NCI-H774 (cell line): ENCODE measurements around the gene LRRC17.
"Not testable (repeated sequence)": the region's sequence is repeated elsewhere in the genome, so short reads cannot be mapped to it uniquely, and the experiment has no call there.

Experiments
- DNase-seq: peaks from one replicate; lab custom pipeline; 2025; lab: John Stamatoyannopoulos, UW

Gene LRRC17

GRCh38 chr7:102897856-102898531 lies 14.8 kb upstream of the LRRC17 start:
- no peak for DNase-seq

- DNase-seq: no peak
Observed at GRCh38 chr7:102898532-102898859, 14.3 kb upstream of the LRRC17 start.

GRCh38 chr7:102902052-102902451 lies 10.7 kb upstream of the LRRC17 start:
- DNase-seq: not testable (repeated sequence)

- not testable (repeated sequence) for DNase-seq
Observed at GRCh38 chr7:102903576-102903975, 9.2 kb upstream of the LRRC17 start.

- no peak for DNase-seq
Observed at GRCh38 chr7:102908676-102909075, 4.1 kb upstream of the LRRC17 start.

GRCh38 chr7:102913826-102914225 lies 1.0 kb downstream of the LRRC17 start:
- DNase-seq: no peak

- no peak for DNase-seq
Observed at GRCh38 chr7:102914585-102914984, 1.8 kb downstream of the LRRC17 start.

GRCh38 chr7:102916426-102916825 lies 3.6 kb downstream of the LRRC17 start:
- no peak for DNase-seq

- no peak for DNase-seq
Observed at GRCh38 chr7:102916881-102917280, 4.1 kb downstream of the LRRC17 start.

GRCh38 chr7:102917436-102918353 lies 4.9 kb downstream of the LRRC17 start:
- no peak for DNase-seq

GRCh38 chr7:102918845-102919244 lies 6.0 kb downstream of the LRRC17 start:
- no peak for DNase-seq

GRCh38 chr7:102925976-102926782 lies 13.4 kb downstream of the LRRC17 start:
- DNase-seq: no peak

- no peak for DNase-seq
Observed at GRCh38 chr7:102926783-102927140, 14.0 kb downstream of the LRRC17 start.

GRCh38 chr7:102927312-102927933 lies 14.6 kb downstream of the LRRC17 start:
- DNase-seq: no peak

GRCh38 chr7:102931757-102932156 lies 19.0 kb downstream of the LRRC17 start:
- no peak for DNase-seq

GRCh38 chr7:102933763-102934162 lies 21.0 kb downstream of the LRRC17 start:
- DNase-seq: no peak

- no peak for DNase-seq
Observed at GRCh38 chr7:102934239-102934638, 21.4 kb downstream of the LRRC17 start.

GRCh38 chr7:102934701-102935100 lies 21.9 kb downstream of the LRRC17 start:
- no peak for DNase-seq

- DNase-seq: no peak
Observed at GRCh38 chr7:102935450-102936115, 22.8 kb downstream of the LRRC17 start.

GRCh38 chr7:102938679-102939078 lies 25.9 kb downstream of the LRRC17 start:
- no peak for DNase-seq

- no peak for DNase-seq
Observed at GRCh38 chr7:102942181-102942866, 29.5 kb downstream of the LRRC17 start.
